ENCODE results near the gene ANKRD9. TPM values are rescaled to one million over a fixed set of nuclear protein-coding genes. Genes with fewer than 3 reads are reported as not detected.

Gene ANKRD9
- total RNA-seq, 1 donor from 2014 or later, result 18.0 TPM

GRCh38 chr14:102492531-102492910, 17.1 kb downstream of the ANKRD9 start:
- Mint-ChIP-seq H3K27ac (ENCODE audit: unreplicated experiment) (no peak overlapping the region), H3K27me3 (ENCODE audit: low read depth) (no peaks in the 10 kb centered on the region), H3K36me3 (ENCODE audit: low read depth) (no peaks in the 10 kb centered on the region), H3K4me3 (ENCODE audit: unreplicated experiment) (no peak overlapping the region), H3K9me3 (ENCODE audit: low read depth) (no peaks in the 10 kb centered on the region), H3K4me1 (ENCODE audit: low read depth) (no peaks in the 10 kb centered on the region)
- TF ChIP-seq CTCF (IDR thresholded peaks at IDR 0.05), result no peak
- peak; percentile 92 for DNase-seq (ENCODE audit: low spot score)

- peak; percentile 72 for DNase-seq (ENCODE audit: low spot score)
- H3K4me3 Mint-ChIP-seq (ENCODE audit: unreplicated experiment), result no peak overlapping the region
- no peak overlapping the region for H3K27ac Mint-ChIP-seq (ENCODE audit: unreplicated experiment)
- no peaks in the 10 kb centered on the region for H3K27me3 Mint-ChIP-seq (ENCODE audit: low read depth)
- no peak for TF ChIP-seq CTCF (IDR thresholded peaks at IDR 0.05)
- H3K4me1 Mint-ChIP-seq (ENCODE audit: low read depth), result peaks cover 6% of the 10 kb centered on the region
- no peaks in the 10 kb centered on the region for H3K36me3 Mint-ChIP-seq (ENCODE audit: low read depth)
- no peaks in the 10 kb centered on the region for H3K9me3 Mint-ChIP-seq (ENCODE audit: low read depth)
Observed at GRCh38 chr14:102491786-102492530, 17.6 kb downstream of the ANKRD9 start.

- H3K4me3 Mint-ChIP-seq (ENCODE audit: unreplicated experiment), result no peak overlapping the region
- TF ChIP-seq CTCF (IDR thresholded peaks at IDR 0.05), result no peak
- no peak overlapping the region for H3K27ac Mint-ChIP-seq (ENCODE audit: unreplicated experiment)
- no peaks in the 10 kb centered on the region for H3K36me3 Mint-ChIP-seq (ENCODE audit: low read depth)
- H3K4me1 Mint-ChIP-seq (ENCODE audit: low read depth), result peaks cover 11% of the 10 kb centered on the region
- peak; percentile 44 for DNase-seq (ENCODE audit: low spot score)
- no peaks in the 10 kb centered on the region for H3K9me3 Mint-ChIP-seq (ENCODE audit: low read depth)
- H3K27me3 Mint-ChIP-seq (ENCODE audit: low read depth), result no peaks in the 10 kb centered on the region
Observed at GRCh38 chr14:102491366-102491765, 18.2 kb downstream of the ANKRD9 start.

- H3K27me3 Mint-ChIP-seq (ENCODE audit: low read depth), result no peaks in the 10 kb centered on the region
- no peak for TF ChIP-seq CTCF (IDR thresholded peaks at IDR 0.05)
- no peak overlapping the region for H3K27ac Mint-ChIP-seq (ENCODE audit: unreplicated experiment)
- H3K36me3 Mint-ChIP-seq (ENCODE audit: low read depth), result no peaks in the 10 kb centered on the region
- peaks cover 17% of the 10 kb centered on the region for H3K4me1 Mint-ChIP-seq (ENCODE audit: low read depth)
- no peaks in the 10 kb centered on the region for H3K9me3 Mint-ChIP-seq (ENCODE audit: low read depth)
- peak; percentile 81 for DNase-seq (ENCODE audit: low spot score)
- no peak overlapping the region for H3K4me3 Mint-ChIP-seq (ENCODE audit: unreplicated experiment)
Observed at GRCh38 chr14:102490456-102490855, 19.1 kb downstream of the ANKRD9 start.

GRCh38 chr14:102487204-102487577, 22.4 kb downstream of the ANKRD9 start:
- Mint-ChIP-seq H3K4me3 (ENCODE audit: unreplicated experiment) (no peak overlapping the region), H3K9me3 (ENCODE audit: low read depth) (no peaks in the 10 kb centered on the region), H3K36me3 (ENCODE audit: low read depth) (peaks cover 7% of the 10 kb centered on the region), H3K27ac (ENCODE audit: unreplicated experiment) (peak overlapping the region; percentile 76), H3K4me1 (ENCODE audit: low read depth) (peaks cover 21% of the 10 kb centered on the region), H3K27me3 (ENCODE audit: low read depth) (no peaks in the 10 kb centered on the region)
- DNase-seq (ENCODE audit: low spot score), result no peak
- no peak for TF ChIP-seq CTCF (IDR thresholded peaks at IDR 0.05)
